Endodermal cell (in vitro differentiated cells): ENCODE measurements around the gene NAALADL2. TPM values are rescaled to one million over a fixed set of nuclear protein-coding genes. Genes with fewer than 3 reads are reported as not detected.

Experiments used
- DNase-seq: peaks from one replicate; pipeline ENCODE4 v3.0.0-alpha.2; 2017
- H3K27ac ChIP-seq: 2 replicates; pipeline ENCODE4 v1.5.1; 2013; ENCODE audit warnings: mild to moderate bottlenecking, low read depth, low read length, moderate library complexity
- H3K27me3 ChIP-seq: 2 replicates; pipeline ENCODE4 v1.6.1; 2013; ENCODE audit warnings: mild to moderate bottlenecking, low read length, moderate library complexity; ENCODE audit not compliant: insufficient read depth, control insufficient read depth, poor library complexity, severe bottlenecking
- H3K36me3 ChIP-seq: 2 replicates; pipeline ENCODE4 v1.7.0; 2013; ENCODE audit warnings: mild to moderate bottlenecking, low read length, moderate library complexity; ENCODE audit not compliant: control insufficient read depth, insufficient read depth
- H3K4me1 ChIP-seq: one replicate; pipeline ENCODE4 v1.7.0; 2013; ENCODE audit warnings: low read length; ENCODE audit not compliant: control insufficient read depth, insufficient read depth
- H3K4me3 ChIP-seq: 2 replicates; pipeline ENCODE4 v1.5.1; 2013; ENCODE audit warnings: mild to moderate bottlenecking, low read length, moderate library complexity
- H3K9ac ChIP-seq: 2 replicates; pipeline ENCODE4 v1.6.1; 2013; ENCODE audit warnings: mild to moderate bottlenecking, low read length, moderate library complexity; ENCODE audit not compliant: poor library complexity, severe bottlenecking; ENCODE audit errors: extremely low read depth
- H3K9me3 ChIP-seq: 2 replicates; pipeline ENCODE4 v1.6.1; 2013; ENCODE audit warnings: mild to moderate bottlenecking, low read length, moderate library complexity; ENCODE audit not compliant: control insufficient read depth
- H3K27ac Mint-ChIP-seq: 2 replicates; pipeline ENCODE4 v1.8.0; 2020; ENCODE audit warnings: mixed read lengths
- H3K27me3 Mint-ChIP-seq: 2 replicates; pipeline ENCODE4 v1.8.0; 2021; ENCODE audit warnings: mild to moderate bottlenecking, mixed read lengths; ENCODE audit not compliant: insufficient read depth
- H3K36me3 Mint-ChIP-seq: 2 replicates; pipeline ENCODE4 v1.8.0; 2020; ENCODE audit warnings: low read depth, mixed read lengths
- H3K4me1 Mint-ChIP-seq: 2 replicates; pipeline ENCODE4 v1.8.0; 2020; ENCODE audit warnings: mixed read lengths
- H3K4me3 Mint-ChIP-seq: 2 replicates; pipeline ENCODE4 v1.8.0; 2020; ENCODE audit warnings: mild to moderate bottlenecking, moderate library complexity, mixed read lengths
- H3K9me3 Mint-ChIP-seq: 2 replicates; pipeline ENCODE4 v1.8.0; 2020; ENCODE audit warnings: mild to moderate bottlenecking, mixed read lengths
- WGBS, 2 experiments: methylation state at CpG; one replicate each; pipeline versions ENCODE4 v1.1.5 to v1.1.7; 2013; ENCODE audit warnings: missing lambda C conversion rate in 2 of 2, mixed read lengths in 1 of 2; ENCODE audit not compliant: insufficient coverage in 1 of 2, insufficient read length in 1 of 2; 5-methylcytosine and 5-hydroxymethylcytosine counted together
- total RNA-seq, 2 donors: library from RNA; stranded (reverse); fragmentation: NEBNext Ultra II Directional in 1 of 2; extraction: Animal tissue kit (Norgen Biotek cat#: 25700) in 1 of 2; gene quantifications; 2 replicates in 1 of 2; 3 replicates in 1 of 2; pipeline ENCODE4 v1.2.1, GENCODE V29; 2021
- TF ChIP-seq, protein P1 (sequence below): fragments of 200-600 bp; sonication (generic); conservative IDR thresholded peaks from 2 replicates; pipeline ENCODE4 v1.5.0; 2021; ENCODE audit warnings: antibody characterized with exemption, mild to moderate bottlenecking

NAALADL2 gene
- total RNA-seq, 2 donors from 2014 or later, result 1.6 to 1.8 TPM

DNA sequence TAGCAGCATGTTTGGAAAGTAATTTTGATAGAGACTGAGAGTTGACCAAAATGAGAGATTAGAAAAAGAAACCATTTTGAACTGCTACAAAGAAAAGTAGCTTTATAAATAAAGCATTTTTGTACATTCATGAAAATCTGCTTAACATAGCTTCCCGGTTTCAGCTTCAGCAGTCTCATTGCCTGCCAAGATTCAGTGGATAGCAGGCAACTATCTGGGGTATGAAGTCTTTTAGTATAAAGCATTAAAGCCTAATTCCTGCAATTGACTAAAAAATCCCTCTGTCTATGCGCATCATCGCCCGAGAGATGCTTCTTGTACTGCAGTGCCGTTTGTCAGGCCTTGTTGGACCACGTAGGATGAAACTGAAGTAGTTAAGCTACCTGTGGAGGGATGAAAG lies 588.4 kb downstream of the NAALADL2 start:
- Mint-ChIP-seq H3K27me3 (no peaks in the 10 kb centered on the region), H3K9me3 (no peaks in the 10 kb centered on the region), H3K4me1 (no peaks in the 10 kb centered on the region), H3K36me3 (no peaks in the 10 kb centered on the region), H3K27ac (no peak overlapping the region), H3K4me3 (no peak overlapping the region)
- TF ChIP-seq, protein P1, sequence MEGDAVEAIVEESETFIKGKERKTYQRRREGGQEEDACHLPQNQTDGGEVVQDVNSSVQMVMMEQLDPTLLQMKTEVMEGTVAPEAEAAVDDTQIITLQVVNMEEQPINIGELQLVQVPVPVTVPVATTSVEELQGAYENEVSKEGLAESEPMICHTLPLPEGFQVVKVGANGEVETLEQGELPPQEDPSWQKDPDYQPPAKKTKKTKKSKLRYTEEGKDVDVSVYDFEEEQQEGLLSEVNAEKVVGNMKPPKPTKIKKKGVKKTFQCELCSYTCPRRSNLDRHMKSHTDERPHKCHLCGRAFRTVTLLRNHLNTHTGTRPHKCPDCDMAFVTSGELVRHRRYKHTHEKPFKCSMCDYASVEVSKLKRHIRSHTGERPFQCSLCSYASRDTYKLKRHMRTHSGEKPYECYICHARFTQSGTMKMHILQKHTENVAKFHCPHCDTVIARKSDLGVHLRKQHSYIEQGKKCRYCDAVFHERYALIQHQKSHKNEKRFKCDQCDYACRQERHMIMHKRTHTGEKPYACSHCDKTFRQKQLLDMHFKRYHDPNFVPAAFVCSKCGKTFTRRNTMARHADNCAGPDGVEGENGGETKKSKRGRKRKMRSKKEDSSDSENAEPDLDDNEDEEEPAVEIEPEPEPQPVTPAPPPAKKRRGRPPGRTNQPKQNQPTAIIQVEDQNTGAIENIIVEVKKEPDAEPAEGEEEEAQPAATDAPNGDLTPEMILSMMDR, result no peak
- Histone ChIP-seq H3K4me1 (no peaks in the 10 kb centered on the region), H3K27ac (no peak overlapping the region), H3K9me3 (no peaks in the 10 kb centered on the region), H3K4me3 (no peak overlapping the region), H3K36me3 (no peaks in the 10 kb centered on the region), H3K9ac (no peak overlapping the region), H3K27me3 (no peaks in the 10 kb centered on the region)
- WGBS, 2 experiments, result 97 to 98% methylated on average over 6 of the region's 6 CpGs
- no peak for DNase-seq

DNA sequence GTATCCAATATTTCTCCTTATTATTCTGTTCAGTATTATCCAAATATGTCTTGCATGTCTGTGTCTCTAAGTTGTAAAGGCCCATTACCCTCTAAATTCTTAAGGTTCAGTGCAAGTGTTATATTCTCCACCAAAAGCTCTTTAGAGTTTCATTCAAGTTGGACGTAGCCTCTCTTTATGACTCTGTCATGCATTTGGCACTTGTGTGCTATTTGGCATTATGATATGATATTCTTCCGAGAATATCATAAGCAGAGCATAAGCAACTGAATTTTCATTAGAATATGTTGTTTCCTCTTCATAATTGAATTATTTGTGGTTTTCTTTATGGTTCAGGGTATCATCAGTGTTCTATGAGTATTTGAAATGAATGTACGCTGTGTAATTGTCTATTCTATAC lies 594.2 kb downstream of the NAALADL2 start:
- H3K4me3 Mint-ChIP-seq, result no peak overlapping the region
- DNase-seq, result no peak
- H3K4me3 ChIP-seq, result no peak overlapping the region
- 100% methylated on average over 1 to 3 of the region's 3 CpGs for WGBS, 2 experiments
- H3K9ac ChIP-seq, result no peak overlapping the region
- no peaks in the 10 kb centered on the region for H3K36me3 Mint-ChIP-seq
- H3K27ac Mint-ChIP-seq, result no peak overlapping the region
- no peak overlapping the region for H3K27ac ChIP-seq
- H3K27me3 ChIP-seq, result no peaks in the 10 kb centered on the region
- H3K27me3 Mint-ChIP-seq, result no peaks in the 10 kb centered on the region
- H3K36me3 ChIP-seq, result no peaks in the 10 kb centered on the region
- H3K9me3 Mint-ChIP-seq, result no peaks in the 10 kb centered on the region
- no peaks in the 10 kb centered on the region for H3K9me3 ChIP-seq
- TF ChIP-seq, protein P1, result no peak
- H3K4me1 ChIP-seq, result no peaks in the 10 kb centered on the region
- H3K4me1 Mint-ChIP-seq, result peaks cover 3% of the 10 kb centered on the region

DNA sequence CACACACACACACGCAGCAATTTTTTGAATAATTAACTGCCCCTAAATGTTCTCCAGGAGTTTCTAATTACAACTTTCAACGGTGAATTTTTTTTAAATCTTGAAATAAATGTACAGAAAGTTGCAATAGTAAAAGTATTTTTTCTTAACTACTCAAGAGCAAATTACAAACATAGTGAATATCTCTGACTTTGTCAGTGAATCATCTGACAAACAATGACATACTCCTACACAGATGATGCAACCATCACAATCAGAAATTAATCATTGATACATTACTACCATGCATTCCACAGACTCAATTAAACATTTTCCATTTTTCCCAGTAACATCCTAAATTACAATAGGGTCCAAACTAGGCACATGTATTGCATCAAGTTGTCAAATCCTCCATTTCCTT lies 597.3 kb downstream of the NAALADL2 start:
- no peak overlapping the region for H3K4me3 ChIP-seq
- no peak overlapping the region for H3K4me3 Mint-ChIP-seq
- H3K36me3 Mint-ChIP-seq, result no peaks in the 10 kb centered on the region
- H3K27ac ChIP-seq, result no peak overlapping the region
- DNase-seq, result no peak
- no peak overlapping the region for H3K27ac Mint-ChIP-seq
- H3K4me1 Mint-ChIP-seq, result peaks cover 3% of the 10 kb centered on the region
- WGBS, 2 experiments, result 100% methylated on average over 1 of the region's 2 CpGs; no CpG with 5 or more reads in 1 of the 2 experiments
- no peaks in the 10 kb centered on the region for H3K4me1 ChIP-seq
- TF ChIP-seq, protein P1, result no peak
- H3K36me3 ChIP-seq, result no peaks in the 10 kb centered on the region
- no peaks in the 10 kb centered on the region for H3K27me3 Mint-ChIP-seq
- no peak overlapping the region for H3K9ac ChIP-seq
- peaks cover 12% of the 10 kb centered on the region for H3K9me3 Mint-ChIP-seq
- peaks cover 6% of the 10 kb centered on the region for H3K9me3 ChIP-seq
- no peaks in the 10 kb centered on the region for H3K27me3 ChIP-seq
